Measurements from ENCODE around the gene WWOX.

Gene WWOX

GRCh38 chr16:78538292-78538691 is 438.8 kb downstream of the WWOX start:
- no peak for DNase-seq (ENCODE audit: low spot score)

GRCh38 chr16:78538919-78539318 is 439.5 kb downstream of the WWOX start:
- no peak for DNase-seq (ENCODE audit: low spot score)

GRCh38 chr16:78542419-78542818 is 443.0 kb downstream of the WWOX start:
- no peak for DNase-seq (ENCODE audit: low spot score)

GRCh38 chr16:78543023-78543422 is 443.6 kb downstream of the WWOX start:
- no peak for DNase-seq (ENCODE audit: low spot score)

- DNase-seq (ENCODE audit: low spot score), result no peak
These were observed 449.9 kb downstream of the WWOX start for GRCh38 chr16:78549366-78549765.

GRCh38 chr16:78551487-78552085 is 452.1 kb downstream of the WWOX start:
- no peak for DNase-seq (ENCODE audit: low spot score)

- DNase-seq (ENCODE audit: low spot score), result no peak
These were observed 452.7 kb downstream of the WWOX start for GRCh38 chr16:78552106-78552675.

GRCh38 chr16:78552716-78553115 is 453.3 kb downstream of the WWOX start:
- no peak for DNase-seq (ENCODE audit: low spot score)

GRCh38 chr16:78553268-78554039 is 454.0 kb downstream of the WWOX start:
- no peak for DNase-seq (ENCODE audit: low spot score)

GRCh38 chr16:78556421-78556820 is 457.0 kb downstream of the WWOX start:
- no peak for DNase-seq (ENCODE audit: low spot score)

GRCh38 chr16:78560997-78561396 is 461.5 kb downstream of the WWOX start:
- DNase-seq (ENCODE audit: low spot score), result no peak

- DNase-seq (ENCODE audit: low spot score), result no peak
These were observed 462.7 kb downstream of the WWOX start for GRCh38 chr16:78562111-78562510.

GRCh38 chr16:78562650-78563049 is 463.2 kb downstream of the WWOX start:
- DNase-seq (ENCODE audit: low spot score), result no peak

GRCh38 chr16:78563905-78564304 is 464.5 kb downstream of the WWOX start:
- DNase-seq (ENCODE audit: low spot score), result no peak

GRCh38 chr16:78566397-78567073 is 467.1 kb downstream of the WWOX start:
- no peak for DNase-seq (ENCODE audit: low spot score)

- DNase-seq (ENCODE audit: low spot score), result no peak
These were observed 471.1 kb downstream of the WWOX start for GRCh38 chr16:78570399-78571141.

GRCh38 chr16:78571434-78571833 is 472.0 kb downstream of the WWOX start:
- no peak for DNase-seq (ENCODE audit: low spot score)

GRCh38 chr16:78571898-78572358 is 472.5 kb downstream of the WWOX start:
- DNase-seq (ENCODE audit: low spot score), result no peak

GRCh38 chr16:78574571-78574970 is 475.1 kb downstream of the WWOX start:
- no peak for DNase-seq (ENCODE audit: low spot score)

GRCh38 chr16:78576941-78577340 is 477.5 kb downstream of the WWOX start:
- no peak for DNase-seq (ENCODE audit: low spot score)

GRCh38 chr16:78577630-78578029 is 478.2 kb downstream of the WWOX start:
- no peak for DNase-seq (ENCODE audit: low spot score)

- DNase-seq (ENCODE audit: low spot score), result no peak
These were observed 479.6 kb downstream of the WWOX start for GRCh38 chr16:78579020-78579419.
